Fibroblast of villous mesenchyme (primary cell): Measurements from ENCODE around the gene PC. TPM values are rescaled to one million over a fixed set of nuclear protein-coding genes. Genes with fewer than 3 reads are reported as not detected.

Experiments used
- DNase-seq: peaks from one replicate; pipeline ENCODE4 v3.0.0-alpha.2; 2010; ENCODE audit warnings: low read depth
- H3K4me3 ChIP-seq: 2 replicates; pipeline ENCODE4 v1.5.1; 2011; ENCODE audit warnings: low read depth, mild to moderate bottlenecking, low read length
- CTCF ChIP-seq: IDR thresholded peaks from 2 replicates; pipeline ENCODE4 v1.5.1; 2012; ENCODE audit warnings: low read depth, mild to moderate bottlenecking, low read length; ENCODE audit not compliant: insufficient read depth
- total RNA-seq: library from RNA; depleted of rRNA; stranded (reverse); fragments of >200 nt; gene quantifications from 2 replicates; pipeline ENCODE4 v1.2.3, GENCODE V29; 2012

PC gene
- total RNA-seq, 1 donor, result 11.7 TPM

GRCh38 chr11:66970807-66971442 is 12.7 kb upstream of the PC start:
- H3K4me3 ChIP-seq, result no peak overlapping the region
- no peak for TF ChIP-seq CTCF
- peak; percentile 100 for DNase-seq

GRCh38 chr11:66970371-66970806 is 12.2 kb upstream of the PC start:
- no peak overlapping the region for H3K4me3 ChIP-seq
- no peak for TF ChIP-seq CTCF

GRCh38 chr11:66969584-66970225 is 11.5 kb upstream of the PC start:
- DNase-seq, result peak; percentile 90
- TF ChIP-seq CTCF, result no peak
- no peak overlapping the region for H3K4me3 ChIP-seq

More at GRCh38 chr11:66970371-66970806, 12.2 kb upstream of the PC start:
- DNase-seq, result no peak

GRCh38 chr11:66967670-66968425 is 9.7 kb upstream of the PC start:
- H3K4me3 ChIP-seq, result no peak overlapping the region
- no peak for TF ChIP-seq CTCF
- DNase-seq, result peak; percentile 89

- TF ChIP-seq CTCF, result no peak
- no peak for DNase-seq
Measured at GRCh38 chr11:66966351-66966750, 8.2 kb upstream of the PC start.

GRCh38 chr11:66964495-66964894 is 6.3 kb upstream of the PC start:
- no peak for TF ChIP-seq CTCF
- no peak for DNase-seq
- no peak overlapping the region for H3K4me3 ChIP-seq

More at GRCh38 chr11:66966351-66966750, 8.2 kb upstream of the PC start:
- no peak overlapping the region for H3K4me3 ChIP-seq
